IMR-90 (cell line): ENCODE measurements around the gene TMEM221. TPM values are rescaled to one million over a fixed set of nuclear protein-coding genes. Genes with fewer than 3 reads are reported as not detected.

Experiments used
- ATAC-seq: fragments of 200-7000 bp; cut with Tn5 transposase; 2 replicates; pipeline ENCODE4 v1.9.1; 2020; ENCODE audit warnings: low read depth, mild to moderate bottlenecking, moderate library complexity
- BruUV-seq: library from RNA; stranded (reverse); fragments of 400-500 nt; replicated peaks from 2 replicates; lab custom pipeline; 2021; lab: Mats Ljungman, UMichigan
- CTCF ChIA-PET: fragments of 300-600 bp; formaldehyde crosslinking; extraction: SDS; loops from one replicate; lab custom pipeline; 2021; ENCODE audit warnings: antibody characterized with exemption; lab: Yijun Ruan, JAX
- POLR2A ChIA-PET: fragments of 300-600 bp; sonication (Branson Sonifier 250); formaldehyde crosslinking; loops from one replicate; lab custom pipeline; 2022; ENCODE audit warnings: antibody characterized with exemption; ENCODE audit not compliant: unreplicated experiment; lab: Charles Lee
- DNase-seq: peaks from one replicate; pipeline ENCODE4 v3.0.0; 2013
- H2AFZ ChIP-seq: replicated peaks from 2 replicates; pipeline ENCODE3; 2013; ENCODE audit warnings: low read length, mild to moderate bottlenecking; ENCODE audit not compliant: poor library complexity
- H2AK5ac ChIP-seq: 2 replicates; pipeline ENCODE4 v1.6.1; 2013; ENCODE audit warnings: low read depth, low read length, inconsistent platforms
- H2AK9ac ChIP-seq: replicated peaks from 2 replicates; pipeline ENCODE3; 2013; ENCODE audit warnings: mild to moderate bottlenecking, low read depth, low read length, moderate library complexity; ENCODE audit not compliant: poor library complexity
- H2BK120ac ChIP-seq: 2 replicates; pipeline ENCODE4 v1.6.1; 2013; ENCODE audit warnings: low read depth, low read length, inconsistent platforms
- H2BK15ac ChIP-seq: 3 replicates; pipeline ENCODE4 v1.6.1; 2013; ENCODE audit warnings: low read depth, low read length, inconsistent platforms
- H2BK20ac ChIP-seq: 2 replicates; pipeline ENCODE4 v1.6.1; 2013; ENCODE audit warnings: low read depth, mild to moderate bottlenecking, inconsistent platforms, low read length, moderate library complexity
- H2BK5ac ChIP-seq: 2 replicates; pipeline ENCODE4 v1.6.1; 2013; ENCODE audit warnings: mild to moderate bottlenecking, low read depth, low read length, inconsistent platforms; ENCODE audit not compliant: poor library complexity, severe bottlenecking
- H3K14ac ChIP-seq: replicated peaks from 2 replicates; pipeline ENCODE4 v1.6.1; 2013; ENCODE audit warnings: low read depth, low read length, inconsistent platforms
- H3K18ac ChIP-seq: 2 replicates; pipeline ENCODE4 v1.6.1; 2013; ENCODE audit warnings: low read depth, low read length, control low read depth
- H3K23ac ChIP-seq: 2 replicates; pipeline ENCODE4 v1.6.1; 2013; ENCODE audit warnings: low read depth, low read length, inconsistent platforms
- H3K27ac ChIP-seq: 2 replicates; pipeline ENCODE4 v1.5.1; 2013; ENCODE audit warnings: mild to moderate bottlenecking, control low read depth, low read length; ENCODE audit not compliant: insufficient read depth
- H3K27me3 ChIP-seq: 2 replicates; pipeline ENCODE4 v1.6.1; 2013; ENCODE audit warnings: low read length; ENCODE audit not compliant: control insufficient read depth, insufficient read depth
- H3K36me3 ChIP-seq: 2 replicates; pipeline ENCODE4 v1.6.1; 2013; ENCODE audit warnings: low read length, mixed read lengths; ENCODE audit not compliant: control insufficient read depth, insufficient read depth
- H3K4ac ChIP-seq: 2 replicates; pipeline ENCODE4 v1.6.1; 2013; ENCODE audit warnings: low read depth, low read length, inconsistent platforms
- H3K4me1 ChIP-seq: 2 replicates; pipeline ENCODE4 v1.6.1; 2013; ENCODE audit warnings: low read length, mixed read lengths; ENCODE audit not compliant: control insufficient read depth, insufficient read depth
- H3K4me2 ChIP-seq: 2 replicates; pipeline ENCODE4 v1.6.1; 2013; ENCODE audit warnings: low read depth, mild to moderate bottlenecking, control low read depth, low read length, moderate library complexity
- H3K4me3 ChIP-seq: 2 replicates; pipeline ENCODE4 v1.5.1; 2013; ENCODE audit warnings: low read depth, mild to moderate bottlenecking, control low read depth, low read length, moderate library complexity; ENCODE audit not compliant: insufficient read depth
- H3K56ac ChIP-seq: 2 replicates; pipeline ENCODE4 v1.6.1; 2013; ENCODE audit warnings: low read length, inconsistent platforms; ENCODE audit not compliant: insufficient read depth; ENCODE audit errors: extremely low read depth
- H3K79me1 ChIP-seq, 2 experiments: 2 replicates each; pipeline ENCODE4 v1.6.1; 2013; ENCODE audit warnings: low read length in 2 of 2, inconsistent platforms in 1 of 2, low read depth in 1 of 2
- H3K9ac ChIP-seq: 2 replicates; pipeline ENCODE4 v1.6.1; 2013; ENCODE audit warnings: low read depth, low read length, control low read depth
- H3K9me1 ChIP-seq: 2 replicates; pipeline ENCODE4 v1.6.1; 2013; ENCODE audit warnings: low read length, inconsistent platforms; ENCODE audit not compliant: insufficient read depth
- H3K9me3 ChIP-seq: 2 replicates; pipeline ENCODE4 v1.6.1; 2013; ENCODE audit warnings: low read length; ENCODE audit not compliant: control insufficient read depth, insufficient read depth
- H4K20me1 ChIP-seq: 2 replicates; pipeline ENCODE4 v1.6.1; 2013; ENCODE audit warnings: low read length, inconsistent platforms; ENCODE audit not compliant: insufficient read depth
- H4K5ac ChIP-seq: 2 replicates; pipeline ENCODE4 v1.6.1; 2013; ENCODE audit warnings: mild to moderate bottlenecking, low read depth, low read length, control low read depth
- H4K8ac ChIP-seq, 2 experiments: 2 replicates each; pipeline ENCODE4 v1.6.1; 2013; ENCODE audit warnings: low read depth in 2 of 2, low read length in 2 of 2, control low read depth in 1 of 2, inconsistent platforms in 1 of 2
- H4K91ac ChIP-seq: 2 replicates; pipeline ENCODE4 v1.6.1; 2013; ENCODE audit warnings: low read depth, low read length, inconsistent platforms; ENCODE audit not compliant: insufficient read depth
- CHD1 ChIP-seq: IDR thresholded peaks from 2 replicates; pipeline ENCODE4 v1.6.1; 2012; ENCODE audit warnings: low read depth, low read length, improper control_type of control experiment
- FOS ChIP-seq: fragments of 150-350 bp; IDR thresholded peaks from 2 replicates; pipeline ENCODE4 v1.6.1; 2016; ENCODE audit warnings: low read depth, low read length
- MAZ ChIP-seq: IDR thresholded peaks from 2 replicates; pipeline ENCODE4 v1.6.1; 2012; ENCODE audit warnings: low read depth, mild to moderate bottlenecking, low read length, improper control_type of control experiment, moderate library complexity, borderline replicate concordance
- MXI1 ChIP-seq: IDR thresholded peaks from 2 replicates; pipeline ENCODE4 v1.6.1; 2012; ENCODE audit warnings: low read depth, mild to moderate bottlenecking, low read length, moderate library complexity, borderline replicate concordance
- RFX5 ChIP-seq: IDR thresholded peaks from 2 replicates; pipeline ENCODE4 v1.8.0; 2012; ENCODE audit warnings: low read depth, mild to moderate bottlenecking, low read length, moderate library complexity
- SMC3 ChIP-seq: fragments of 150-350 bp; IDR thresholded peaks from 2 replicates; pipeline ENCODE4 v1.6.1; 2016; ENCODE audit warnings: low read depth, mild to moderate bottlenecking, antibody characterized with exemption, low read length, moderate library complexity
- USF2 ChIP-seq: fragments of 150-350 bp; IDR thresholded peaks from 2 replicates; pipeline ENCODE4 v1.6.1; 2017; ENCODE audit warnings: mild to moderate bottlenecking, antibody characterized with exemption, low read length, low read depth
- WGBS, 2 experiments: methylation state at CpG; one replicate each; pipeline versions ENCODE4 v1.1.5 to v1.1.7; 2013; ENCODE audit warnings: missing lambda C conversion rate in 2 of 2; ENCODE audit not compliant: insufficient read length in 1 of 2; ENCODE audit errors: extremely low coverage in 2 of 2; 5-methylcytosine and 5-hydroxymethylcytosine counted together
- dilution Hi-C: fragments of 300-500 bp; cut with HindIII; formaldehyde crosslinking; loops from one replicate; pipeline ENCODE4 v1.14.3; 2018; ENCODE audit warnings: low sequenced_read_pairs; ENCODE audit not compliant: unreplicated experiment
- in situ Hi-C: fragments of 300-500 bp; cut with MboI; formaldehyde crosslinking; loops from 3 replicates; pipeline ENCODE4 v1.14.3; 2019; ENCODE audit warnings: low sequenced_read_pairs, inconsistent platforms, mixed read lengths
- intact Hi-C: fragments of 100-400 bp; cut with micrococcal nuclease; formaldehyde crosslinking; loops from 2 replicates; pipeline ENCODE4 v1.10.0; 2022
- polyA plus RNA-seq, 3 experiments: library from polyadenylated mRNA; depleted of rRNA; stranded (reverse); fragments of >200 nt; gene quantifications; 2 replicates each; pipeline ENCODE4 v1.2.3, GENCODE V29; 2012; ENCODE audit warnings: low replicate concordance in 1 of 3
- total RNA-seq: library from RNA; depleted of rRNA; stranded (reverse); fragments of >200 nt; gene quantifications from 2 replicates; pipeline ENCODE4 v1.2.3, GENCODE V29; 2012
- TF ChIP-seq, protein P1 (sequence below): conservative IDR thresholded peaks from 2 replicates; pipeline ENCODE4 v1.5.1; 2012; ENCODE audit warnings: mild to moderate bottlenecking, low read depth, low read length, improper control_type of control experiment
- TF ChIP-seq, protein P2 (sequence below): fragments of 150-350 bp; IDR thresholded peaks from 2 replicates; pipeline ENCODE4 v1.6.1; 2016; ENCODE audit warnings: low read depth, mild to moderate bottlenecking, low read length, moderate library complexity, borderline replicate concordance

The TMEM221 gene
- total and polyA plus RNA-seq, 2 of the 4 experiments (the other 2 are of a cell fraction): 0.12 TPM; not detected in 1

DNA sequence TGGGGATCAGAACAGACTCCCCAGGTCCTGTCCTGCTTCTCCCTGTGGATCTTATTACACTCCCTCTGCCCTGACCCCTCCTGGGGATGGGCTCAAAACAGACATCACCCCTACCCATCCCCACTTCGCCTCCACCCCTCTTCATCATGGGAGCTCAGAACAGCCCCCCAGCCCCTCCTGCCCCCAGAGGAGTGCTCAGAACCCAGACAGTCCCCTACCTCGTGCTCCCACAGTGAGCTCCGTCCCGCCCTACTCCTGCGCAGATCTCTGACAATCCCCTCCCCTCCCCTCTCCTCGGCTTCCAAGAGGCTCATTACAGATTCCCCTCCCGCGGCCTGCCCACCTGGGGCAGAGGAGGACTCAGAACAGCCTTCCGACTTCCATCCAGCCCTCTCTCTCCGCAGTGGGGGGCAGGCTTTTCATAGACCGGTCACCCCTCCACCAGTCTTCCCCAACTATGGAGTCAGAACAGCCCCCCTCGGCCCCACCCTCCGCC is 6.2 kb upstream of the TMEM221 start:
- DNase-seq: no peak
- intact Hi-C loops: loop anchor here (10.0 kb wide), 2 partner anchors 310 to 400 kb away; partner anchors contain the start of gene RPL18A
- CTCF ChIA-PET: interaction anchor here (0.6 to 1.0 kb wide), 3 partner anchors 11 to 667 kb away, joined by 3 to 4 read pairs (median 3); no protein-coding TSS in a partner anchor

More for the DNA sequence above, 6.2 kb upstream of the TMEM221 start:
- peaks cover 32% of the 10 kb centered on the region for H3K27me3 ChIP-seq
- no peak overlapping the region for H3K23ac ChIP-seq
- no peak overlapping the region for H3K56ac ChIP-seq
- no peak overlapping the region for H4K8ac ChIP-seq
- H3K4ac ChIP-seq: no peak overlapping the region
- no peak overlapping the region for H2BK120ac ChIP-seq
- dilution Hi-C loops (no loop called here), in situ Hi-C loops (loop anchor here (10.0 kb wide), 1 partner anchor 400 kb away; the partner anchor contains the start of gene RPL18A)
- no peaks in the 10 kb centered on the region for H3K36me3 ChIP-seq
- H3K9ac ChIP-seq: no peak overlapping the region
- H3K4me2 ChIP-seq: no peak overlapping the region
- no TSS peak for BruUV-seq
- H4K5ac ChIP-seq: no peak overlapping the region
- no peaks in the 10 kb centered on the region; the same call in 1 of the 2 replicates for H3K4me1 ChIP-seq
- H3K27ac ChIP-seq: no peak overlapping the region
- TF ChIP-seq, protein P1, sequence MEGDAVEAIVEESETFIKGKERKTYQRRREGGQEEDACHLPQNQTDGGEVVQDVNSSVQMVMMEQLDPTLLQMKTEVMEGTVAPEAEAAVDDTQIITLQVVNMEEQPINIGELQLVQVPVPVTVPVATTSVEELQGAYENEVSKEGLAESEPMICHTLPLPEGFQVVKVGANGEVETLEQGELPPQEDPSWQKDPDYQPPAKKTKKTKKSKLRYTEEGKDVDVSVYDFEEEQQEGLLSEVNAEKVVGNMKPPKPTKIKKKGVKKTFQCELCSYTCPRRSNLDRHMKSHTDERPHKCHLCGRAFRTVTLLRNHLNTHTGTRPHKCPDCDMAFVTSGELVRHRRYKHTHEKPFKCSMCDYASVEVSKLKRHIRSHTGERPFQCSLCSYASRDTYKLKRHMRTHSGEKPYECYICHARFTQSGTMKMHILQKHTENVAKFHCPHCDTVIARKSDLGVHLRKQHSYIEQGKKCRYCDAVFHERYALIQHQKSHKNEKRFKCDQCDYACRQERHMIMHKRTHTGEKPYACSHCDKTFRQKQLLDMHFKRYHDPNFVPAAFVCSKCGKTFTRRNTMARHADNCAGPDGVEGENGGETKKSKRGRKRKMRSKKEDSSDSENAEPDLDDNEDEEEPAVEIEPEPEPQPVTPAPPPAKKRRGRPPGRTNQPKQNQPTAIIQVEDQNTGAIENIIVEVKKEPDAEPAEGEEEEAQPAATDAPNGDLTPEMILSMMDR: no peak
- TF ChIP-seq, protein P2, sequence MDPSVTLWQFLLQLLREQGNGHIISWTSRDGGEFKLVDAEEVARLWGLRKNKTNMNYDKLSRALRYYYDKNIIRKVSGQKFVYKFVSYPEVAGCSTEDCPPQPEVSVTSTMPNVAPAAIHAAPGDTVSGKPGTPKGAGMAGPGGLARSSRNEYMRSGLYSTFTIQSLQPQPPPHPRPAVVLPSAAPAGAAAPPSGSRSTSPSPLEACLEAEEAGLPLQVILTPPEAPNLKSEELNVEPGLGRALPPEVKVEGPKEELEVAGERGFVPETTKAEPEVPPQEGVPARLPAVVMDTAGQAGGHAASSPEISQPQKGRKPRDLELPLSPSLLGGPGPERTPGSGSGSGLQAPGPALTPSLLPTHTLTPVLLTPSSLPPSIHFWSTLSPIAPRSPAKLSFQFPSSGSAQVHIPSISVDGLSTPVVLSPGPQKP: no peak
- TF ChIP-seq SMC3: no peak
- TF ChIP-seq MXI1: no peak
- no peak for TF ChIP-seq FOS
- no peak for TF ChIP-seq CHD1
- TF ChIP-seq USF2: no peak
- no peak for TF ChIP-seq RFX5
- TF ChIP-seq MAZ: no peak
- H3K4me3 ChIP-seq: no peak overlapping the region
- no peak overlapping the region for H4K91ac ChIP-seq
- no peak overlapping the region for H2AK5ac ChIP-seq
- H3K14ac ChIP-seq: no peak overlapping the region
- POLR2A ChIA-PET: no interaction called here
- H2AK9ac ChIP-seq: no peak overlapping the region
- H2BK5ac ChIP-seq: no peak overlapping the region
- H3K9me3 ChIP-seq: no peaks in the 10 kb centered on the region
- no peak; the same call in 1 of the 2 replicates for ATAC-seq
- no peak overlapping the region for H2BK15ac ChIP-seq
- H2BK20ac ChIP-seq: no peak overlapping the region
- peaks cover 3% of the 10 kb centered on the region; the same call in 1 of the 2 replicates for H4K20me1 ChIP-seq
- 0% methylated on average over 2 of the region's 13 CpGs; no CpG with 5 or more reads in 1 of the 2 experiments for WGBS, 2 experiments
- no peaks in the 10 kb centered on the region for H3K79me1 ChIP-seq
- H3K9me1 ChIP-seq: no peaks in the 10 kb centered on the region
- H3K18ac ChIP-seq: no peak overlapping the region
- no peak overlapping the region for H2AFZ ChIP-seq
